ENCODE measurements around the gene SETD1B.

DNA sequence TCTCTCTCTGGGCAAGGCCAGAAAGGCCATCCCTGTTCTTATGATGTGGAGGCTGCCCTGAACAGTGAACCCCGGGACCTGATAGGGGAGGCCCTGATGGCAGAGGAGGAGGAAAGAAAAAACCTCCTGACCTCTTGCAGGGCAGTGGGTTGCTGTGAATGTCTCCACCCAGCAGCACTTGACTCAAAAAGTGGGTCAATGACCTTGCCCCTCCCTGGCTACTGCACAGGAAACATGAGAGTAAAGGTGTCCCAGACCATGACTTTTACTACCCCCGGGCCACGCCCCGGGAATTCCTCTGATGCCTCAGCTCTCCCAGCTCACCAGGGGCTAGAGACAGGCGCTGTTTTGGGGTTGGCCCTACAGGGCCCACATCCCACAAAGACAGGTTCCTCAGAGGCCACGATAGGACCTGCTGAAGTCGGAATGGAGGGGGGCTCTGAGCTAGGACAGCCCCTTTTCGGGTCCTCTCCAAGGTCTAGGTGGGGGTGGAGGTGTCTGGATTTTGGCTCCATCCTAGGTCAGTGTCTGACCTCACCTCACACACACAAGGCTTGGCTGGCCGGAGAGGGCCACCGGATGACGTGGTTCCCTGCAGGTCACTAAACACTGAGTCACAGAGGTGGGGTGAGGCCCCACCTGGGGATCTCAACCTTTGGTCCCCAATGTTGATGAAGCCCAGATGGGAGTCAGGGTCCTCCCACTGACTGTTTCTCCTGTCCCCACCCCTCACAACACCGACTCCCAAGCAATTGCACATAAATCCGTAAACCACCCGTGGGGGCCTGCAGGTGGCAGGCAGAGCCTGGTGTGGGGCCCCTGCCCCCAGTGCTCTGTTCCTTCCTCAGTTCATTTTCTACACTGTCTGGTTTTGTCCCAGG lies 11.9 kb upstream of the SETD1B start:
- TF ChIP-seq, protein P1, sequence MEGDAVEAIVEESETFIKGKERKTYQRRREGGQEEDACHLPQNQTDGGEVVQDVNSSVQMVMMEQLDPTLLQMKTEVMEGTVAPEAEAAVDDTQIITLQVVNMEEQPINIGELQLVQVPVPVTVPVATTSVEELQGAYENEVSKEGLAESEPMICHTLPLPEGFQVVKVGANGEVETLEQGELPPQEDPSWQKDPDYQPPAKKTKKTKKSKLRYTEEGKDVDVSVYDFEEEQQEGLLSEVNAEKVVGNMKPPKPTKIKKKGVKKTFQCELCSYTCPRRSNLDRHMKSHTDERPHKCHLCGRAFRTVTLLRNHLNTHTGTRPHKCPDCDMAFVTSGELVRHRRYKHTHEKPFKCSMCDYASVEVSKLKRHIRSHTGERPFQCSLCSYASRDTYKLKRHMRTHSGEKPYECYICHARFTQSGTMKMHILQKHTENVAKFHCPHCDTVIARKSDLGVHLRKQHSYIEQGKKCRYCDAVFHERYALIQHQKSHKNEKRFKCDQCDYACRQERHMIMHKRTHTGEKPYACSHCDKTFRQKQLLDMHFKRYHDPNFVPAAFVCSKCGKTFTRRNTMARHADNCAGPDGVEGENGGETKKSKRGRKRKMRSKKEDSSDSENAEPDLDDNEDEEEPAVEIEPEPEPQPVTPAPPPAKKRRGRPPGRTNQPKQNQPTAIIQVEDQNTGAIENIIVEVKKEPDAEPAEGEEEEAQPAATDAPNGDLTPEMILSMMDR (IDR thresholded peaks at IDR 0.05; ENCODE audit: poor library complexity): no peak
- TF ChIP-seq EZH2 (IDR thresholded peaks at IDR 0.05; ENCODE audit: borderline replicate concordance) (no peak), EZH2phosphoT487 (IDR thresholded peaks at IDR 0.05; ENCODE audit: low read depth, severe bottlenecking, unreplicated experiment) (no peak)
